HT1080 (cell line): Measurements from ENCODE around the gene EPB41L1. TPM values are rescaled to one million over a fixed set of nuclear protein-coding genes. Genes with fewer than 3 reads are reported as not detected.

ENCODE experiments used
- DNase-seq: peaks from one replicate; pipeline ENCODE4 v3.0.0-alpha.2; 2015; ENCODE audit warnings: low read depth
- total RNA-seq: library from RNA; depleted of rRNA; stranded (reverse); fragments of >200 nt; shearing (Covaris generic); gene quantifications from 2 replicates; pipeline ENCODE4 v1.2.3, GENCODE V29; 2014

EPB41L1 gene
- total RNA-seq, 1 experiment from 2014 or later, result 31.3 TPM

DNA sequence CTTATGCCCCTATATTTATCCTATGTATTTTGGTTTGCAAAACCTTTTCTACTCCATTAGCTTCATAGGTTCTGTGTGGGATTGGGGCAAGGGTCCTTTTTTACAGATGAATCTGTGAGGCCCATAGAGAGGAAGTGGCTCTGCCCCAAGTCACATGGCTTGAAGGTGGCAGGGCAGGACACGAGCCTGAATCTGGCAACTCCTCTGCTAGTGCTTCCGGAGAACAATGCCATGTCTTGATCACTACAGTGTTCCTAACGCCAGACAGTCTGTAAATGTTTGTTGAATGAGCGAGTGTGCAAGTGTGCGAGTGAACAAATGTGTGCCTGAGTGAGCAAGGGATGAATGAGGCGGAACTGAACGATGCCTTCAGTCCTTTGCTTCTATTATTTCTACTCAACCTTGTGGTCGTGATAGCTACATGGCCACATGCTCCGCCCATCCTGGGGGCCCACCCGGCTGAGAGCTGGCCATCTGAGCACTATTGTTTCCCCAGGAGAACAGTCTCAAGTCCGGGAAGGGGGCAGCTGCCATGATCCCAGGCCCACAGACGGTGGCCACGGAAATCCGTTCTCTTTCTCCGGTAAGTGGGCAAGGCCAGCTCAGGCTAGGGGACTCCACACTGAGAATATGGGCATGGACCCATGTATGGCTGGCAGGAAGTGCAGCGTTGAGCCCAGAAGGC, 64.0 kb downstream of the EPB41L1 start:
- no peak for DNase-seq

DNA sequence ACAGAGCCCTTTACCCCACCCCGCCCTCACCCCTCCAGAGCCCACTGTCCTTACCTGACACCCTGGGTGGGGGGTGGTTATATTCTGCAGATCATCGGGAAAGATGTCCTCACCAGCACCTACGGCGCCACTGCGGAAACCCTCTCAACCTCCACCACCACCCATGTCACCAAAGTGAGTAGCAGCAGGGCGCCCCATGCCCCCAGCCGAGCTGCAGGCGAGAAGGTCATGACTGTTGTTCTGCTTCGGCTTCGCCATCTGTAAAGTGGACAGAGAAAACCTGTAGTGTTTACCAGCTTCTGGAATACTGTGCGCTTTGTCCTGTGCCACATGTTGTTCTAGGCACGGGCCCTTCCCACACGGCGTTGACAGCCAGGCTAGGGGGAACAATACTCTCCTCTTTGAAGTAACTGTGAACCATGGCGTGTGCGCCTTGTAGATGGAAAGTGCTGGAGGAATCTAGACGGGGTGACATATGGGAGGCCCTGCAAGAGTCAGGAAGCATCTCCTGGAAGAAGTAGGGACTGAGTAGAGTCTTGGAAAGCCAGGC, 65.2 kb downstream of the EPB41L1 start:
- DNase-seq, result no peak

DNA sequence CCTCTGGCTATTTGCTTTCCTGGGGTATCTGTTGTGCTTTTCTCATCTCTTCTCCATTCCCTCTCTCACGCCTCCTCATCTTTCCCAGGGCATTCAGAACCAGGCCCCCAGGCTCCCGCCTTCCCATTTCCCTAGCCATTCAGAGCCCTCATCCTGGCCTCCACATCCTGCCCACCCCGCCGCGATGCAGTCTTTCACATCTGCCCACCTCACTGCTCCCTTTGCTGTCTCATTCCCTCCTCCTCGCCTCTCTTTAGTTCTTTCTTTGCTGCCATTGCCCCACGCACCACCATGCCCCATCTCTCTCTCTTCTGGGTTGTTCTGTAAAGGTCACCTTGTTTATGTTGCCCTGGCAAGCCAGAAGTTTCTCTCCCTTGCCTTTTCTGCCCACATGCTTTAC, 71.1 kb downstream of the EPB41L1 start:
- DNase-seq, result no peak

DNA sequence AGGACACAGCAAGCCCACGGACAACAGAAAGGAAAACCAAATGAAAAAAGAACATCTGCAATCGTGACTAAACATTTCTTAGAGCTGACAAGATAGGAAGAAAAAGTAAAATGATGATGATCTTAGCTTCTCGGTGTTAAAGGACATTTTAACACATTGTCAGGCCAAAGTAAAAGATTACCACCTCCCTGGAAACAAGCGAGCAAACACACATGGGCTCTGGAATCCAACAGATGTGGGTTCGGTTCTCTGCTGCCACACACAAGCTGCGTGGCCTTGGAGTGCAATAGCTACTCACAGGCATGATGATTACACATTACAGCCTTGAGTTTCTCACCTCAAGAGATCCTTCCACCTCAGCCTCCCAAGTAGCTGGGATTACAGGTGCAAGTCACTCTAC, 74.2 kb downstream of the EPB41L1 start:
- DNase-seq, result no peak

DNA sequence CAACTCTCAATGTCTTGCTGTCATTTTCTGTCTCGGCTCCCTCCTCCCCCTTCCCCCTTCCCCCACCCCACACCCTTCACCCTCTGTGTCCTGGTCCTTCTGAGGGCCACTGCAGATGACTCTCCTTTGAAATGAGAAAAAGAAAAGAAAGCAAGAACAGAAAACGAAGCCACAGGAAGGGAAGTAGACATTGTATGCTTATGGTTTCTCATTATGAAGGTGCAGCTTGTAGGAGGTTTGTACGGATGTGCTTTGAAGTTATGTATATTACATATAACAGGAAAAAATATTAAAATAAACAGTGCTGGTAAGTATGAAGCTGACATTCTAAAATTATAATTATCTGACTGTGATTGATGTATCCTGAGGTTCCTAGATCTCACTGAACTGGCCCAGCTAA, 75.5 kb downstream of the EPB41L1 start:
- no peak for DNase-seq

DNA sequence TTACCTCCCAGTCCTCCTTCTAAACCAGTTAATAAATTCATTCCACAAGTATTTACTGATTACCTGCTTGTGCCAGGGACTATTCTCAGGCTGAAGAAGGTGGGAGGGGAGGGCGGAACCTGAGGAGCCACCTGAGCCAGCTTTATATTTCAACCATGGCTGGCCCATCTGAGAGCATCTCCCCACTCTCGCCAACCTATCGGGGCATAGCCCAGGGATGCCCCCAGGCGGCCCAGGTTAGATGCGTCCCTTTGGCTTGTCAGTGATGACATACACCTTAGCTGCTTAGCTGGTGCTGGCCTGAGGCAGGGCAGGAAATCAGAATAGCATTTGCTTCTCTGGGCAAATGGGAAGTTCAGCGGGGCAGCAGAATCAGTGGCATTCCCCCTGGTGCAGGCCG, 76.8 kb downstream of the EPB41L1 start:
- no peak for DNase-seq

DNA sequence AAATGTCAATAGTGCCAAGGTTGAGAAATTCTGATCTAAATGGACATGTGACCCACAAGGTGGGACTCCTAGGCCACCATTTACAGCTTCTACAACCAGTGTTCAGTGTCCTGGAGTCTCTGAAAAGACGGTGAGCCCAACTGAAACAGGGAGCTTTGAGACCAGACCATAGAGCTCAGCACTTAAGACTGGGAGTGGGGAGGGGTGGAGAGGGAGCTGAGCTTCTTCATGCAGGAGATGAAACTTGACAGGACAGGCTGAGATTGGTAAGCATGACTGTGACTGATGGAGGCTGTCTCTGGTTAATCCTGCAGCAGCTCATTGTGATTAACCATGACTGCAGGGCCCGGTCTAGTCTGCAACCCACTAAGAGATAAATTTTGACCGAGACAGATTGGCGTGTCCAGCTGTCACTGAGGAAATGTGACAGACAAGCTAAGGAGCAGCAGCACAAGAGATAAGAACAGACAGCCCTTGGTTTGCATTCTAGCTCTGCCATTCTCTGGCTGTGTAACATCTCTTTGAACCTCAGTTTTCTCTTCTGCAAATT, 80.3 kb downstream of the EPB41L1 start:
- DNase-seq, result no peak

DNA sequence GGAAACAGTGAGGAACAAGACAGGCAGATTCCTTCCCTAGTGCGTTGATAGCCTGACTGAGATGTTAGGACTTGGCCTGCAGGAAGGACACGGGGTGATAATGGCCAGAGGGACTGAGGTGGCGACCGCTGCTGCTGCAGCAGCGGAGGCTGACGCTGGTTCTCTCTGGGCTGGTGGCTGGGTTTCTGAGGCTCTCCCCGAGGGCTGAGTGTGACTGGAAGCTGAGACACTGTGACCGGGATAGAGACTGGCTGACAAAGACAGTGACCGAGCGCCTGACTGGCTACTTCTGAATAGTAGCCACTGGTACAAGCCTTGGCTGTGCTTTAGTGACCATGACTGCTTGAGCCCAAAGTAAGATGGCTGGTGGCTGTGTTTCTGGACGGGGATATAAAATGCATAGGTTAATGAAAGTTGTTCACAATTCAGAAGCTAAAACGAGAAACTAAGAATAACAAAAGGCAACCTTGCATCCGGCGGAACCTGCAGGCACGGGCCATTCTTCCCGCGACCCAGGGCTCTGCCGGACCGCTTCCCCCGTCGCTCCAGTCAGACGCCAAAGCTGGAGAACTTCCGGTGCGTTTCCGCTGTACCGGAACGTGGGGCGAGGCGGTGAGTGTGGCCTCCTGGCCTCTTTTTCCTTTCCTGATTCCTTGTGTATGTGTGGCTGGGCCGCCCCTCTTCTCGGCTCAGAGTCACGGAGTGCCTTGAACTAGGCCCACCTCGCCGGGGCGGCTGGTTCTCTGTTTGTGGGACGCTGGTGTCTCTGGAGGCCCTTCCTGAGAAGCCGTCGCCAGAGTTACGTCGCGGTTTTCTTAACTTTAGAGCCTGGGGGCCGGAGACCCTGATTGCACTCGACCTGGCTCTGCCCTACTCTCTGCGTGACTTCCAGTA, 81.6 kb downstream of the EPB41L1 start, which contains the start of gene AAR2:
Gene AAR2, plus strand, starts transcription at position 587 of the 894 bp plus-strand sequence. CDS start 3,391 bp downstream, outside the sequence.
- peak; percentile 68 for DNase-seq

DNA sequence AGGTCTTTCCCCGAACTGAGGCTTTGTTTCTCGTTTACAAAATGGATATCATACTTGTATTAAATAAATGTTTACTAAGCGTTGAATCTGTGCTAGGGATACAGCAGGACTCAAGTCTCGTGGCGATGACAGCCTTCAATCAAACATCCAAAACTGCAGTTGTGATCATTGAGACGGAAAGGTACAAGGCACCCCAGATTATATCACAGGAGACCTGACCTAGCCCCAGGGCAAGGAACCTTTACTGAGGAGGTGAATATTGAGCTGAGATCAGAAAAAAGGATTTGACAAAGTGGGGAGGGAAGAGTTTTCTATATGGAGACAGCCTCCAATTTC, 82.2 kb downstream of the EPB41L1 start:
- no peak for DNase-seq

DNA sequence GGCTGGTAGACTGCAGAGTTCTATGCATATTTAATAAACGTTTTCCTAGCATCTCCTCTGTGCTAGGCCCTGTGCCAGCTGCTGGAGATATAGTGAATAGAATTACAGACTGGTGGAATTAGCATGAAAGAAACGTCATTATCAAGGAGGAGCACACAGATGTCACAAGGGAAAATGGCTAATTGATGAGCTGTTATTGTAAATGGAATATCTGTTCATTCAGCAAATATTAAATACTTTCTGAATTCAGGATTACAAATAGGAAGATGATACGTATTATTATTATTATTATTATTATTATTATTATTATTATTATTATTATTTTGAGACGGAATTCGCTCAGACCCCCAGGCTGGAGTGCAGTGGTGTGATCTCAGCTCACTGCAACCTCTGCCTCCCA, 82.9 kb downstream of the EPB41L1 start:
- DNase-seq, result no peak

DNA sequence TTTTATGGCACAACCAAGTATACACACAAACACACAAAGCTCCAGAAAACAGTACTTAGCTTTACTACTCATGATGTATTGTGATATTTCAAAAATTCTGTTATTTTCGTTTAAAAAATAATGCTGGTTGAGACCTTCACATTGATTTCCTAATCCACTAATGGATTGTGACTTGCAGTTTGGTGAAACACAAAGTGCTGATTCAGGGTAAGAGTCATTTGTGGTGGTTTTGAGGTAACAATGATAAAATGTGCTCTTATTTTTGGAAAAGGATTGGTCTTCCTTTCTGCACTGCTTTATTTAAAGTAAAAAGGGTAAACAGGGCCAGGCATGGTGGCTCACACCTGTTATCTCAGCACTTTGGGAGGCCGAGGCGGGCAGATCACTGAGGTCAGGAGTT, 83.6 kb downstream of the EPB41L1 start:
- no peak for DNase-seq

DNA sequence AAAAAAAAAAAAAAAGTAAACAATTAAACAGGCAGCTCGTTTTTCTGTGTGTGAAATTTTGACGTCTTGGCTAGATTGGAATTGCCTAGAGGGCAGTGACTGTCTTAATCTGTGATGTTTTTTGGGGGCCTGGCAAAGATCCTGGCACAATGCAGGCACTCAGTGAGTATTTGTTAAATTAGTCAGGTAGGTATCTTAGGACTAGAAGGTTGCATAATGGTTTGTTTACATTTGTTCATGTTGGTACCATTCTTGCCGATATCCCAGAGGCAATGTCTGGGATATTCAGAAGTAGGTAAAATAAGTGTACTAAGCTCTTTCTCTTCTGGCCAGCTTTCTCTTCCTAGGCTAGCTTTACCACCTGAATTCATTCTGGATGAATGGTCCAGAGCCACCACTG, 84.2 kb downstream of the EPB41L1 start:
- no peak for DNase-seq

DNA sequence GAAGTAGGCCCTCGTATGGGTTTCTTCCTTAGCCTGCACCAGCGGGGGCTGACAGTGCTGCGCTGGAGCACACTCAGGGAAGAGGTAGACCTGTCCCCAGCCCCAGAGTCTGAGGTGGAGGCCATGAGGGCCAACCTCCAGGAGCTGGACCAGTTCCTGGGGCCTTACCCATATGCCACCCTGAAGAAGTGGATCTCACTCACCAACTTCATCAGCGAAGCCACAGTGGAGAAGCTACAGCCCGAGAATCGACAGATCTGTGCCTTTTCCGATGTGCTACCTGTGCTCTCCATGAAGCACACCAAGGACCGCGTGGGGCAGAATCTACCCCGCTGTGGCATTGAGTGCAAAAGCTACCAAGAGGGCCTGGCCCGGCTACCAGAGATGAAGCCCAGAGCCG, 85.5 kb downstream of the EPB41L1 start:
- no peak for DNase-seq

DNA sequence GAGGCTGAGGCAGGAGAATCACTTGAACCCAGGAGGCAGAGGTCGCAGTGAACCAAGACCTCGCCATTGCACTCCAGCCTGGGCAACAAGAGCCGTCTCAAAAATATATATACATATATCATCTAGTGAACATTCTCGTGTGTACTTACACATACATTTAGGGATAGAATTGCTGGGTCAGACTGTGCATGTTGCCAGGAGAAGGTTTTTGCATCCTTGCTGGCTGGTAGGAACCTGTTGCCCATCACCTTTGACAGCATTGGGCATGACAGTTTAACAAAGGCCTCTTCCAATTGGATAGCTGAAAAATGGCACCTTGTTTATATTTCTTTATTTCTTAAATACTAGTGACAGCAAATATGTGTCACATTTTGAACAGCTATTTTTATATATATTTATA, 87.1 kb downstream of the EPB41L1 start:
- DNase-seq, result no peak

DNA sequence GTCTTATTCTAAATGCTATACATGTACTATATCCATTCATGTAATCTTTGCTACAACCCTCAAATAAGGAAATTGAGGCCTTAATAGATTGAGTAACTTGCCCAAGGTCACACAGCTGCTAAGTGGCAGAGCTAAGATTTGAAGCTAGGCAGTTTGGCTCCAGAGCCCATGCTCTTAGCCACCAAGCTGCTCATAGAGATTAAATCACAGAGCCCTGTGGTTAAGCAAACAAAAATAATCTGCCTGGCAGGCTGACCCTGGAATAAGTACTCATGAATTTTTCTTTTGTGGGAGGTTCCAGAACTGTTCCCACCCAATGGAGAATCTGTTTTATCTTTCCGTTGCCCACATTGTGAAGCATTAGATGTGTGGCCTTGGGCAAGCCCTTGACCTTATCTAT, 89.2 kb downstream of the EPB41L1 start:
- no peak for DNase-seq

DNA sequence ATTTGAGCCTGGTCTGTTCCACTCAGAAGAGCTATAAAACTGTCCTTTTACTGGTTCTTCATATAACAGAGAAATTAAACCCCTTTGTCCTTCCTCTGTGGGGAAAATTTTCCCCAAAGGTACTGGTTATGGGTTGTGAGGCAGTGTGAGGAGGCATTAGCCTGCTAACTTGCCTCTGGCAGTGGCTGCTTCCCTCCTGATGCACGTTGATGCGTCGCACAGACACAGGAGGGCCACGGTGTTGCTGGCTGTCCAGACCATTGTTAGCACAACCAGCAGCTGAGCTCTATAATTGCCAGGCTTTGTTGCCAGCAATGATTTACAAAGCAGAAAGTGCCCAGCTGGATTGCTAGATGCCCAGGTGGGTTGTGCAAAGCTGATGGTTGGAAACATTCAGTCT, 91.9 kb downstream of the EPB41L1 start:
- DNase-seq, result no peak

DNA sequence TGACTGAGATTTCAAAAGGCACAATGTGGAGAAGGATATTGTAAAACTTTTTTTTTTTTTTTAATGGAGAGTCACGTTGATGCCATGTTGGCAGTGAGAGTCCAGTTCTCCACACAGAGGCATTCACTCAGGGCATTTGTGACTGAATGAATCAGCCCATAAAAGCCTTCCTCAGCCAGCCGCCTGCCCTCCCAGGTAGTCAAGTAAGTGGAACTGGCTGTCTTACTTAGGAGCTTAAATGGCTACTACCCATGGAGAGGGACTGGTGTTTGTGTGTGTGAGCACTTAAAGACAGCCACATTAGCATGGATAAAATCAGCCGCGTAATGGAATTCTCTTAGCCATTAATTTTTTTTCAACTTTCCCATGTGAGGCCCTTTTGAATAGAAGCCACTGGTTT, 94.3 kb downstream of the EPB41L1 start:
- DNase-seq, result no peak

DNA sequence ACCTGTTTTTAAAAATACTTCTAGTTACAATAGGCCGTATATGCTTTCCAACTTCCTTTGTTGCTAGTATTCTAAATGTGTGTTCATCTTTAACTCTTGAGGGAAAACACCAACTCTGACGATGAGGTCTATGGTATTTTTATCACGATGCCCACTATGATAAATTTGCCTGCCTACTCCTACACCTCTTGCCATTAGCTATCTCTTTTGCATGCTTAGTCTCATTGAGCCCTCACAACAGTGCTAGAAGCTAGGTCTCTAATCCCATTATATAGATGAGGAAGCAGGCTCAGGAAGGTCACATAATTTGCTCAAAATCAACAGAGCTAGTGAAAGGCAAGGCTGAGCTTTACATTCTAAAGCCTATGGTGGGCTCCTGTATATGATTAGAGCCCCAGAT, 94.9 kb downstream of the EPB41L1 start:
- DNase-seq, result no peak

DNA sequence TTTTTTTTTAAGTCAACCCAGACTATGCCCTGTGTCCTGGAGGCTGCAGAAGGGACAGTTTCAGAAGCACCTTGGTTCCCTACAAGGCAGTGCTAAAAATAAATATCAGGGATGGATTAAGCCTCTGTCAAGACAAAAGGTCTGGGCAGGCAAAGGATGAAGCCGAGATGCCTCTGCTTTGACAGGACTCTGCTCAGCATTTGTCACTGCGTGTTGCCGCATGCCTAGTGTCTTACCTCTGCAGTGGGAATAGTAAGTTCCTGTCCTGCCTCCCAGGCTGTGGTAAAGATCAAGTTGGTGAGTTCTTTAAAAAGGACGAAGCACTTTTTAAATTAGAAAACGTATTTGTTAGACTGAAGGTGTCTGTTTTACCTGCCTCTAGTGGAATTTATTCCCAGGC, 96.9 kb downstream of the EPB41L1 start:
- no peak for DNase-seq

DNA sequence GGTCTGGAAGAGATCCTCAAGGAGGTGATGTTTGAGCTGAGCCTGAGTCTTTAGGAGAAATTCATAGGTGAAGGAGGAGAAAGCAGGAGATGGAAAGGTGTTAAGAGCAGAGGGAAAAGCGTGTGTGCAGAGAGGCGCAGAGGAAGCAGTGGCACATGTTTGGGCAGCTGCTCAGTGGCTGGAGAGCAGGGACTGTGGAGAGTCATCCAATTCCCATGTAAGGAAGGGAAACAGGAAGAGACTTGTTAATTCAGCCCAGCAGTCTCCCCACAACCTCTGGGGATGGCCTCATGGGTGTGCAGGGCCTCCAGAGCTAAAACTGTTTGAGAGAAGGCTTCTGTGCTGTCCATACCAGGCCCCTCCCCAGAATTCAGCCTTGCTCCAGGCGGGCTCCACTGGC, 98.0 kb downstream of the EPB41L1 start:
- DNase-seq, result no peak

DNA sequence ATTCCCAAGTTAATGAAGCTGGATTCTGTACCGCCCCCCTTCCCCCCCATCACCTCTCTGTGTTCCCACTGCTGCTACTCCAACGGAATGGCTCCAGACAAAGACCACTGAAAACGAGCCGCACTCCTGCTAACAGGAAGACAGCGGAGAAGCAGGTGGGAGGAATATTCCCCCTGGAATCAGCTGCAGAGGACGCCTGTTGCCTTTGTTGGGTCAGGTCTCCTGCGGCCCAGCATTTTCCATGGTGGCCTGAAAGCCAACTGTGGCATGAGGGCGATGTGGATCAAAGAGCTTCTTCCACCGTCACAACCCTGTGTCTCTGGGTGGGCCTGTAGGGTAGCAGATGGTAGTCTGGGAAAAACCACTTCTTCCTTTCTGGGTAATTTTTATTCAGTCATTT, 98.5 kb downstream of the EPB41L1 start:
- DNase-seq, result no peak

DNA sequence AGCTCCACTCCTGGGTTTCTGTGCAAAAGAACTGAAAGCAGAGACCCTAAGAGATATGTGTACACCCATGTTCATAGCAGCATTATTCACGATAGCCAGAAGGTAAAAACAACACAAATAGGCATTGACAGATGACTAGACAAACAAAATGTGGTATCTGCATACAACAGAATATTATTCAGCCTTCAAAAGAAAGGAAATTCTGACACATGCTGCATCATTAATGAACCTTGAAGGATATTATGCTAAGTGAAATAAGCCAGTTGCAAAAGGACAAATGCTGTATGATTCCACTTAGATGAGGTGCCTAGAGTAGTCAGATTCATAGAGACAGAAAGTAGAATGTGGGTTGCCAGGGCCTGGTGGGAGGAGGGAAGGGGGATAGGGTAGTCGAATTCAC, 99.5 kb downstream of the EPB41L1 start:
- no peak for DNase-seq
